Smooth muscle cell (in vitro differentiated cells): ENCODE data around the gene PGAP1. TPM values are rescaled to one million over a fixed set of nuclear protein-coding genes. Genes with fewer than 3 reads are reported as not detected.

ENCODE experiments used
- DNase-seq: peaks from one replicate; lab custom pipeline; 2025; ENCODE audit not compliant: unreplicated experiment; lab: John Stamatoyannopoulos, UW
- H2AFZ ChIP-seq: fragments of 200-600 bp; sonication (generic); 2 replicates; pipeline ENCODE4 v1.6.0; 2016; ENCODE audit warnings: antibody characterized with exemption, low read depth, mild to moderate bottlenecking
- H3F3A ChIP-seq: fragments of 200-600 bp; sonication (generic); 2 replicates; pipeline ENCODE4 v1.6.0; 2017; ENCODE audit warnings: antibody characterized with exemption, low read depth
- H3K27ac ChIP-seq: fragments of 200-600 bp; sonication (generic); 2 replicates; pipeline ENCODE4 v1.5.1; 2016; ENCODE audit warnings: low read depth, mild to moderate bottlenecking
- H3K27me3 ChIP-seq: fragments of 200-600 bp; sonication (generic); 2 replicates; pipeline ENCODE4 v1.6.1; 2016; ENCODE audit warnings: low read depth, mild to moderate bottlenecking
- H3K36me3 ChIP-seq: fragments of 200-600 bp; sonication (generic); 2 replicates; pipeline ENCODE4 v1.5.1; 2016; ENCODE audit warnings: low read depth
- H3K4me1 ChIP-seq: fragments of 200-600 bp; sonication (generic); 2 replicates; pipeline ENCODE4 v1.5.1; 2016; ENCODE audit warnings: low read depth
- H3K4me2 ChIP-seq: fragments of 200-600 bp; sonication (generic); 2 replicates; pipeline ENCODE4 v1.6.0; 2016; ENCODE audit warnings: mild to moderate bottlenecking
- H3K4me3 ChIP-seq: fragments of 200-600 bp; sonication (generic); 2 replicates; pipeline ENCODE4 v1.5.1; 2016; ENCODE audit warnings: mild to moderate bottlenecking
- H3K79me2 ChIP-seq: fragments of 200-600 bp; sonication (generic); 2 replicates; pipeline ENCODE4 v1.6.0; 2016; ENCODE audit warnings: low read depth, mild to moderate bottlenecking
- H3K9ac ChIP-seq: fragments of 200-600 bp; sonication (generic); 2 replicates; pipeline ENCODE4 v1.6.0; 2016; ENCODE audit warnings: low read depth
- H3K9me3 ChIP-seq: fragments of 200-600 bp; sonication (generic); replicated peaks from 2 replicates; pipeline ENCODE4 v1.5.1; 2016; ENCODE audit warnings: low read depth
- H4K20me1 ChIP-seq: fragments of 200-600 bp; sonication (generic); 2 replicates; pipeline ENCODE4 v1.6.0; 2016; ENCODE audit warnings: low read depth
- CTCF ChIP-seq: fragments of 200-600 bp; sonication (generic); IDR thresholded peaks from 2 replicates; pipeline ENCODE4 v1.5.1; 2017; ENCODE audit warnings: borderline replicate concordance, mild to moderate bottlenecking, antibody characterized with exemption; ENCODE audit not compliant: insufficient read depth, poor library complexity, severe bottlenecking
- WGBS: methylation state at CpG from one replicate; pipeline ENCODE4 v1.1.7; 2016; ENCODE audit warnings: low lambda C conversion rate; 5-methylcytosine and 5-hydroxymethylcytosine counted together
- polyA plus RNA-seq: library from polyadenylated mRNA; unstranded; fragments of >200 nt; fragmentation: Nextera tagmentation; extraction: Ambion mirVana; gene quantifications from 2 replicates; pipeline ENCODE4 v1.2.1, GENCODE V29; 2016
- total RNA-seq: library from RNA; depleted of rRNA; stranded (reverse); fragments of >200 nt; gene quantifications from 2 replicates; pipeline ENCODE4 v1.2.3, GENCODE V29; 2014

The PGAP1 gene
- total and polyA plus RNA-seq, 2 experiments from 2014 or later: 1.8 to 30.5 TPM

GRCh38 chr2:196957881-196958525, 31.5 kb upstream of the PGAP1 start:
- no peaks in the 10 kb centered on the region for H3K79me2 ChIP-seq
- no peak overlapping the region for H3K4me2 ChIP-seq
- H3K9me3 ChIP-seq: no peaks in the 10 kb centered on the region
- H3K9ac ChIP-seq: no peak overlapping the region
- no peaks in the 10 kb centered on the region for H4K20me1 ChIP-seq
- H3K27me3 ChIP-seq: no peaks in the 10 kb centered on the region
- H3K27ac ChIP-seq: no peak overlapping the region
- no peak overlapping the region for H3K4me3 ChIP-seq
- H3K4me1 ChIP-seq: peaks cover 29% of the 10 kb centered on the region
- DNase-seq: no peak
- no peaks in the 10 kb centered on the region for H3K36me3 ChIP-seq
- no peaks in the 10 kb centered on the region for H3F3A ChIP-seq
- 93% methylated on average over 1 of the region's 1 CpG for WGBS
- TF ChIP-seq CTCF: no peak
- H2AFZ ChIP-seq: no peak overlapping the region

DNA sequence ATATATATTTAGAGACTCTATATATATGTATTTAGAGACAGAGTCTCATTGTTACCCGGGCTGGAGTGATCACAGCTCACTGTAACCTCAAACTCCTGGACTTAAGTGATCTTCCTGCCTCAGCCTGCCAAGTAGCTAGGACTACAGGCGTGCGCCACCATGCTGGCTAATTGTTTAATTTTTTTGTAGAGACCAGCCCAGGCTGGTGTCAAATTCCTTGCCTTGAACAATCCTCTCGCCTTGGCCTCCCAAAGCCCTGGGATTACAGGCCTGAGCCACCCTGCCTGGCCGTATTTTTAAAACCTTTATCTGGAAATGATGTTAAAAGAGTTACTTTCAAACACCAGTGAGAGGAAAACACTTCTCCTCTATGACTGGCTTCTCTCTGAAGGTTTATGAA, 30.9 kb upstream of the PGAP1 start:
- H3K4me2 ChIP-seq: no peak overlapping the region
- no peaks in the 10 kb centered on the region for H4K20me1 ChIP-seq
- H2AFZ ChIP-seq: no peak overlapping the region
- no peak overlapping the region for H3K9ac ChIP-seq
- peaks cover 29% of the 10 kb centered on the region for H3K4me1 ChIP-seq
- no peaks in the 10 kb centered on the region for H3F3A ChIP-seq
- no peak for TF ChIP-seq CTCF
- no peak overlapping the region for H3K27ac ChIP-seq
- DNase-seq: no peak
- no peak overlapping the region for H3K4me3 ChIP-seq
- no peaks in the 10 kb centered on the region for H3K79me2 ChIP-seq
- H3K9me3 ChIP-seq: no peaks in the 10 kb centered on the region
- no peaks in the 10 kb centered on the region for H3K36me3 ChIP-seq
- no peaks in the 10 kb centered on the region for H3K27me3 ChIP-seq
- 67% methylated on average over 5 of the region's 5 CpGs for WGBS

DNA sequence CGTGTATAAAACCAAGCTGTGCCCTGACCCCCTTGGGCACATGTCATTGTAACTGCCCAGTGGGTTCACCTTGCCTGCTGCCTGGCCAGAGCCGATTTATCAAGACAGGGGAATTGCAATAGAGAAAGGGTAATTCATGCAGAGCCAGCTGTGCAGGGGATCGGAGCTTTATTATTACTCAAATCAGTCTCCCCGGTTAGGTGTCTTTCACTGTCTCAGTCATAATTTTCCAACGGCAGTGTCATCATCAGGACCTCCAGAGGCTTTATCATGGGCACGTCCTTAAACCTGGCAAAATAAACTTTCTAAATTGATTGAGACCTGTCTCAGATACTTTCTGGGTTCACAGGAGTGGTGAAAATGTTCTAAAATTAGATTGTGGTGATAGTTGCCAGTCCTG, 29.6 kb upstream of the PGAP1 start:
- no peak overlapping the region for H3K27ac ChIP-seq
- H3K9me3 ChIP-seq: no peaks in the 10 kb centered on the region
- H2AFZ ChIP-seq: no peak overlapping the region
- H3K4me3 ChIP-seq: no peak overlapping the region
- WGBS: 80% methylated on average over 6 of the region's 6 CpGs
- DNase-seq: no peak
- no peaks in the 10 kb centered on the region for H4K20me1 ChIP-seq
- no peak overlapping the region for H3K4me2 ChIP-seq
- H3F3A ChIP-seq: no peaks in the 10 kb centered on the region
- no peak for TF ChIP-seq CTCF
- no peaks in the 10 kb centered on the region for H3K36me3 ChIP-seq
- peaks cover 29% of the 10 kb centered on the region for H3K4me1 ChIP-seq
- no peak overlapping the region for H3K9ac ChIP-seq
- no peaks in the 10 kb centered on the region for H3K79me2 ChIP-seq
- H3K27me3 ChIP-seq: no peaks in the 10 kb centered on the region

DNA sequence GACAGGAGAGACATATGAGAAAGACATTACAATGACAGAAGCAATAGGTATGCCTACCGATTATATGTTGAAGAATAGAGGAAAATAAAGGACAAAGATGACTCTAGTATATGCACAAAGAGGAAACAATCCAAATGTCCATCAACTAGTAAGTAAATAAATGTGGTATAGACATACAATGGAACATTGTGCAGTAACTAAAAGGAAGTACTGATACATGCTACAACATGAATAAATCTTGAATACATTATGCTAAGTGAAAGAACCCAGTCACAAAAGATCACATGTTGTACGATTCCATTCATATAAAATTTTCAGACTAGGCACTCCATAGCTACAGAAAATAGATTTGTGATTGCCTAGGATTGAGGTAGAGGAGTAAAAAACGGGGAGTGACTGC, 28.5 kb upstream of the PGAP1 start:
- Histone ChIP-seq H4K20me1 (no peaks in the 10 kb centered on the region), H2AFZ (no peak overlapping the region), H3K9me3 (no peaks in the 10 kb centered on the region), H3K4me3 (no peak overlapping the region), H3K27ac (no peak overlapping the region), H3K36me3 (no peaks in the 10 kb centered on the region), H3K9ac (no peak overlapping the region), H3K4me1 (peaks cover 29% of the 10 kb centered on the region), H3K27me3 (no peaks in the 10 kb centered on the region), H3F3A (no peaks in the 10 kb centered on the region), H3K4me2 (no peak overlapping the region), H3K79me2 (no peaks in the 10 kb centered on the region)
- no peak for DNase-seq
- TF ChIP-seq CTCF: no peak
- 89% methylated on average over 3 of the region's 3 CpGs for WGBS
